Neural cell (in vitro differentiated cells): ENCODE measurements around the gene ZHX3. TPM values are rescaled to one million over a fixed set of nuclear protein-coding genes. Genes with fewer than 3 reads are reported as not detected.

Experiments used
- H2AFZ ChIP-seq: fragments of 200-600, 300-800 bp; sonication (generic), shearing (Covaris generic); 2 replicates; pipeline ENCODE4 v1.6.0; 2014; ENCODE audit warnings: low read depth, mild to moderate bottlenecking, antibody characterized with exemption, low read length, moderate library complexity
- H3F3A ChIP-seq: fragments of 200-600 bp; shearing (Covaris generic); 2 replicates; pipeline ENCODE4 v1.6.1; 2016; ENCODE audit warnings: mild to moderate bottlenecking, moderate library complexity, mixed read lengths, antibody characterized with exemption, low read length; ENCODE audit not compliant: insufficient read depth, poor library complexity, severe bottlenecking
- H3K27ac ChIP-seq: fragments of 200-600, 300-800 bp; sonication (generic), shearing (Covaris generic); 2 replicates; pipeline ENCODE4 v1.5.1; 2014; ENCODE audit warnings: mild to moderate bottlenecking, low read length, moderate library complexity
- H3K27me3 ChIP-seq: fragments of 300-800, 200-600 bp; sonication (generic), shearing (Covaris generic); 2 replicates; pipeline ENCODE4 v1.6.0; 2014; ENCODE audit warnings: mild to moderate bottlenecking, low read depth, low read length, moderate library complexity; ENCODE audit not compliant: insufficient read depth
- H3K36me3 ChIP-seq: fragments of 300-800, 200-600 bp; sonication (generic), shearing (Covaris generic); 2 replicates; pipeline ENCODE4 v1.5.1; 2014; ENCODE audit warnings: mild to moderate bottlenecking, antibody characterized with exemption, low read length, moderate library complexity; ENCODE audit not compliant: insufficient read depth
- H3K4me2 ChIP-seq: fragments of 300-800, 200-600 bp; sonication (generic), shearing (Covaris generic); 2 replicates; pipeline ENCODE4 v1.6.0; 2014; ENCODE audit warnings: mild to moderate bottlenecking, low read length
- H3K4me3 ChIP-seq: fragments of 300-800, 200-600 bp; sonication (generic), shearing (Covaris generic); 2 replicates; pipeline ENCODE4 v1.5.1; 2014; ENCODE audit warnings: mild to moderate bottlenecking, low read length, moderate library complexity
- H3K79me2 ChIP-seq: fragments of 200-600 bp; shearing (Covaris generic); replicated peaks from 2 replicates; pipeline ENCODE4 v1.6.0; 2014; ENCODE audit warnings: mild to moderate bottlenecking, low read length, moderate library complexity; ENCODE audit not compliant: insufficient read depth
- H3K9ac ChIP-seq: fragments of 300-800, 200-600 bp; sonication (generic), shearing (Covaris generic); 2 replicates; pipeline ENCODE4 v1.6.1; 2016; ENCODE audit warnings: mild to moderate bottlenecking, low read length, mixed read lengths
- H3K9me2 ChIP-seq: fragments of 200-600 bp; shearing (Covaris generic); 2 replicates; pipeline ENCODE4 v1.6.1; 2016; ENCODE audit warnings: mild to moderate bottlenecking, low read length, mixed read lengths; ENCODE audit not compliant: insufficient read depth
- H3K9me3 ChIP-seq: fragments of 200-600, 300-800 bp; sonication (generic), shearing (Covaris generic); 2 replicates; pipeline ENCODE4 v1.6.1; 2016; ENCODE audit warnings: mild to moderate bottlenecking, mixed run types, low read length, moderate library complexity, mixed read lengths
- H4K20me1 ChIP-seq: fragments of 200-600 bp; shearing (Covaris generic); 2 replicates; pipeline ENCODE4 v1.6.1; 2016; ENCODE audit warnings: mild to moderate bottlenecking, mixed run types; ENCODE audit not compliant: insufficient read depth
- EP300 ChIP-seq: fragments of 450-650 bp; conservative IDR thresholded peaks from 2 replicates; pipeline ENCODE4 v1.6.1; 2014; ENCODE audit warnings: antibody characterized with exemption, mild to moderate bottlenecking, moderate library complexity; ENCODE audit not compliant: poor library complexity, severe bottlenecking
- EZH2 ChIP-seq: fragments of 200-600, 300-800 bp; shearing (Covaris generic), sonication (generic); IDR thresholded peaks from 2 replicates; pipeline ENCODE4 v1.6.1; 2014; ENCODE audit warnings: antibody characterized with exemption, low read length, borderline replicate concordance, mild to moderate bottlenecking; ENCODE audit not compliant: insufficient read depth, poor library complexity, severe bottlenecking
- MXI1 ChIP-seq: fragments of 450-650 bp; conservative IDR thresholded peaks from 2 replicates; pipeline ENCODE4 v1.6.1; 2014; ENCODE audit warnings: antibody characterized with exemption, mild to moderate bottlenecking; ENCODE audit not compliant: poor library complexity, severe bottlenecking
- POLR2AphosphoS5 ChIP-seq: IDR thresholded peaks from 2 replicates; pipeline ENCODE4 v1.6.1; 2012
- RAD21 ChIP-seq: fragments of 450-650 bp; conservative IDR thresholded peaks from 2 replicates; pipeline ENCODE4 v1.6.1; 2014; ENCODE audit warnings: antibody characterized with exemption, mild to moderate bottlenecking, moderate library complexity
- SMC3 ChIP-seq: fragments of 450-650 bp; conservative IDR thresholded peaks from 2 replicates; pipeline ENCODE4 v1.6.1; 2014; ENCODE audit warnings: antibody characterized with exemption, mild to moderate bottlenecking, moderate library complexity; ENCODE audit not compliant: poor library complexity
- TAF1 ChIP-seq: IDR thresholded peaks from 2 replicates; pipeline ENCODE4 v1.6.1; 2012; ENCODE audit warnings: low read depth
- polyA plus RNA-seq: library from polyadenylated mRNA; depleted of rRNA; stranded (reverse); fragments of >200 nt; gene quantifications from 2 replicates; pipeline ENCODE4 v1.2.3, GENCODE V29; 2014
- TF ChIP-seq, protein P1 (sequence below): IDR thresholded peaks from 2 replicates; pipeline ENCODE4 v1.6.1; 2012; ENCODE audit warnings: borderline replicate concordance
- TF ChIP-seq, protein P2 (sequence below): fragments of 450-650 bp; IDR thresholded peaks from 2 replicates; pipeline ENCODE4 v1.5.1; 2014; ENCODE audit warnings: antibody characterized with exemption, mild to moderate bottlenecking, moderate library complexity; ENCODE audit not compliant: poor library complexity, severe bottlenecking

The ZHX3 gene
- polyA plus RNA-seq, 1 donor from 2014 or later = 10.3 TPM

DNA sequence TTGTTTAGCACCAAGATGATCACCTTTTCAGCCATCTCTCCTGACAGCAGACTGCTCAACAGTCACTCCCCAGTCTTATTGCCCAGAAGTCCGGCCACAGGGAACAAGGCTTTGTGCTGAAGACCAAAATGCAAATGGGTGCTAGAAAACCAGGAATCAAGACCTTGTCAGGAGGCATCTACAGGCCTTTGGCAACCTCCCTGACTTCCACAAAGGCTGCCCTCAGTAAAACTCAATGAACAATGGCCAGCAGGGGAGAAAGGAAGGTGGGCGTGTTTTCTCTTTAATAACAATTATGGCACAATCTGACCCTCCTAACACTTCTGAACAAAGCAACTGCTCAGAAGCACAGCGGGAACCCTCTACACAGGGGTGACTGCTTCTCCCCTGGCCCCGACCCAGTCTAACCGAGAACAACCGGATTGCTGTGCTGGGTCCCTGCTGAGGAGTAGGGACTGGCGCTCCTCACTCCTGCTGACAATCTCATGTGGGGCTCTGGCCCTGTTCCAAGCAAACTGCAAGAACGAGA lies 138.6 kb downstream of the ZHX3 start:
- Histone ChIP-seq H3K9ac (no peak overlapping the region), H3K4me2 (no peak overlapping the region), H3F3A (no peaks in the 10 kb centered on the region), H4K20me1 (no peaks in the 10 kb centered on the region), H3K36me3 (no peaks in the 10 kb centered on the region), H3K9me3 (no peaks in the 10 kb centered on the region), H3K9me2 (no peaks in the 10 kb centered on the region), H3K27ac (no peak overlapping the region), H3K27me3 (no peaks in the 10 kb centered on the region), H3K79me2 (no peaks in the 10 kb centered on the region), H2AFZ (no peak overlapping the region), H3K4me3 (no peak overlapping the region)
- TF ChIP-seq RAD21 (no peak), TAF1 (no peak), MXI1 (no peak), EZH2 (no peak), EP300 (no peak), SMC3 (no peak), POLR2AphosphoS5 (no peak)
- TF ChIP-seq, protein P1, sequence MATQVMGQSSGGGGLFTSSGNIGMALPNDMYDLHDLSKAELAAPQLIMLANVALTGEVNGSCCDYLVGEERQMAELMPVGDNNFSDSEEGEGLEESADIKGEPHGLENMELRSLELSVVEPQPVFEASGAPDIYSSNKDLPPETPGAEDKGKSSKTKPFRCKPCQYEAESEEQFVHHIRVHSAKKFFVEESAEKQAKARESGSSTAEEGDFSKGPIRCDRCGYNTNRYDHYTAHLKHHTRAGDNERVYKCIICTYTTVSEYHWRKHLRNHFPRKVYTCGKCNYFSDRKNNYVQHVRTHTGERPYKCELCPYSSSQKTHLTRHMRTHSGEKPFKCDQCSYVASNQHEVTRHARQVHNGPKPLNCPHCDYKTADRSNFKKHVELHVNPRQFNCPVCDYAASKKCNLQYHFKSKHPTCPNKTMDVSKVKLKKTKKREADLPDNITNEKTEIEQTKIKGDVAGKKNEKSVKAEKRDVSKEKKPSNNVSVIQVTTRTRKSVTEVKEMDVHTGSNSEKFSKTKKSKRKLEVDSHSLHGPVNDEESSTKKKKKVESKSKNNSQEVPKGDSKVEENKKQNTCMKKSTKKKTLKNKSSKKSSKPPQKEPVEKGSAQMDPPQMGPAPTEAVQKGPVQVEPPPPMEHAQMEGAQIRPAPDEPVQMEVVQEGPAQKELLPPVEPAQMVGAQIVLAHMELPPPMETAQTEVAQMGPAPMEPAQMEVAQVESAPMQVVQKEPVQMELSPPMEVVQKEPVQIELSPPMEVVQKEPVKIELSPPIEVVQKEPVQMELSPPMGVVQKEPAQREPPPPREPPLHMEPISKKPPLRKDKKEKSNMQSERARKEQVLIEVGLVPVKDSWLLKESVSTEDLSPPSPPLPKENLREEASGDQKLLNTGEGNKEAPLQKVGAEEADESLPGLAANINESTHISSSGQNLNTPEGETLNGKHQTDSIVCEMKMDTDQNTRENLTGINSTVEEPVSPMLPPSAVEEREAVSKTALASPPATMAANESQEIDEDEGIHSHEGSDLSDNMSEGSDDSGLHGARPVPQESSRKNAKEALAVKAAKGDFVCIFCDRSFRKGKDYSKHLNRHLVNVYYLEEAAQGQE = no peak
- TF ChIP-seq, protein P2, sequence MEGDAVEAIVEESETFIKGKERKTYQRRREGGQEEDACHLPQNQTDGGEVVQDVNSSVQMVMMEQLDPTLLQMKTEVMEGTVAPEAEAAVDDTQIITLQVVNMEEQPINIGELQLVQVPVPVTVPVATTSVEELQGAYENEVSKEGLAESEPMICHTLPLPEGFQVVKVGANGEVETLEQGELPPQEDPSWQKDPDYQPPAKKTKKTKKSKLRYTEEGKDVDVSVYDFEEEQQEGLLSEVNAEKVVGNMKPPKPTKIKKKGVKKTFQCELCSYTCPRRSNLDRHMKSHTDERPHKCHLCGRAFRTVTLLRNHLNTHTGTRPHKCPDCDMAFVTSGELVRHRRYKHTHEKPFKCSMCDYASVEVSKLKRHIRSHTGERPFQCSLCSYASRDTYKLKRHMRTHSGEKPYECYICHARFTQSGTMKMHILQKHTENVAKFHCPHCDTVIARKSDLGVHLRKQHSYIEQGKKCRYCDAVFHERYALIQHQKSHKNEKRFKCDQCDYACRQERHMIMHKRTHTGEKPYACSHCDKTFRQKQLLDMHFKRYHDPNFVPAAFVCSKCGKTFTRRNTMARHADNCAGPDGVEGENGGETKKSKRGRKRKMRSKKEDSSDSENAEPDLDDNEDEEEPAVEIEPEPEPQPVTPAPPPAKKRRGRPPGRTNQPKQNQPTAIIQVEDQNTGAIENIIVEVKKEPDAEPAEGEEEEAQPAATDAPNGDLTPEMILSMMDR = no peak

DNA sequence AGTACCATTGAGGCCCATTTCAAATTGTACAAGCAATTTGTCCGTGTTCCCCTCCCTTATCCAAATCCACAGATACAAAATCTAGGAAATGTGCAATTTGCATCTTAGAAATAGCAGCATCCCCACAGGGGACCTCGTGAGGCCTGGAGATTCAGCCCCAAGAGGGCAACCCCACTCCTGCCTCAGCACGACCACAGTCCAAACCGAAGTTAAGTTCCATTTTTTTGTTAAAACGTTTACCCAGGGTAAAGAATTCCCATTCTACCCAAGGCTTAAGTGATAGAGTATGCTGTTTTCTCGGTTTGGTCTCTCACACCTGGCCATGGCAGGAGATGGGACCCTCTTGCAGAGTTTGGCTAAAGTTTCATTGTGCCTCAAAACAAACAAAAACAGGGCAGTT lies 139.0 kb downstream of the ZHX3 start:
- Histone ChIP-seq H3K4me2 (no peak overlapping the region), H2AFZ (no peak overlapping the region), H3K9me2 (no peaks in the 10 kb centered on the region), H4K20me1 (no peaks in the 10 kb centered on the region), H3K27ac (no peak overlapping the region), H3K9ac (no peak overlapping the region), H3K36me3 (no peaks in the 10 kb centered on the region), H3K27me3 (no peaks in the 10 kb centered on the region), H3F3A (no peaks in the 10 kb centered on the region), H3K79me2 (no peaks in the 10 kb centered on the region), H3K4me3 (no peak overlapping the region), H3K9me3 (no peaks in the 10 kb centered on the region)
- TF ChIP-seq POLR2AphosphoS5 (no peak), MXI1 (no peak), SMC3 (no peak), EP300 (no peak), TAF1 (no peak), RAD21 (no peak)
- TF ChIP-seq, protein P2 = no peak
- TF ChIP-seq, protein P1 = no peak
